Inflammatory macrophage treated with lipopolysaccharide for 4 hours (primary cell): ENCODE results near the gene RPS19BP1.

Experiments
- DNase-seq: peaks from one replicate; pipeline ENCODE4 v3.0.0-alpha.2; 2020

Gene RPS19BP1

DNA sequence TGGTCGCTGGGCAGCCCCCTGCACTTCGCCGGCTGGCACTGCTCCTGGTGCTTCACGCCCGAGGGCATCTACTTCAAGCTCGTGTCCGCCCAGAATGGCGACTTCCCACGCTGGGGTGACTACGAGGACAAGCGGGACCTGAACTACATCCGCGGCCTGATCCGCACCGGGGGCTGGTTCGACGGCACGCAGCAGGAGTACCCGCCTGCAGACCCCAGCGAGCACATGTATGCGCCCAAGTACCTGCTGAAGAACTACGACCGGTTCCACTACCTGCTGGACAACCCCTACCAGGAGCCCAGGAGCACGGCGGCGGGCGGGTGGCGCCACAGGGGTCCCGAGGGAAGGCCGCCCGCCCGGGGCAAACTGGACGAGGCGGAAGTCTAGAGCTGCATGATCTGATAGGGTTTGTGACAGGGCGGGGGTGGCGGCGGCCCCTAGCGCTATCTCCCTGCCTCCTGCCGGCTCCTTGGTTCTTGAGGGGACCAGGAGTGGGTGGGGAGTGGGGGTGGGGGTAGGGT lies 43.9 kb downstream of the RPS19BP1 start:
- no peak for DNase-seq

- DNase-seq, result no peak
Observed at GRCh38 chr22:39487826-39488520, 44.6 kb downstream of the RPS19BP1 start.

GRCh38 chr22:39486951-39487825 lies 45.4 kb downstream of the RPS19BP1 start:
- no peak for DNase-seq

- DNase-seq, result no peak
Observed at GRCh38 chr22:39482768-39483167, 49.8 kb downstream of the RPS19BP1 start.

GRCh38 chr22:39481595-39481994 lies 51.0 kb downstream of the RPS19BP1 start:
- no peak for DNase-seq

DNA sequence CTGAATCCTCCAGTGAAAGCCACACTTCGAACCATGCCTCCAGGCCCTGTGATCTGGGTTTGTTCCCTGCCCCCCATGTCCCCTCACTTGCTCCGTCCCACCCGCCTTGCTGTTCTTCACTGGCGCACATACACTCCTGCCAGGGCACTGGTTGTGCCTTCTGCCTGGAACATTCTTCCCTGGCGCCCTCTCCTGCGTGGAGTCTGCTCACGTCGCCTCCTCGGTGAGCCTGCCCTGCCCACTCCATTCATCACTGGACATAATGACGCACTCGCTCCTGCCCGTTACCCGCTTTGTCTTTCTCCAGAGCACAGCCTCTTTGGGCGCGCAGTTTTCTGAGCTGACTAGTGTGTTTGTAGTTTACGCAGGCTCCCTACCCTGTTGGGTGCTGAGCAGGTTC lies 51.5 kb downstream of the RPS19BP1 start:
- no peak for DNase-seq

DNA sequence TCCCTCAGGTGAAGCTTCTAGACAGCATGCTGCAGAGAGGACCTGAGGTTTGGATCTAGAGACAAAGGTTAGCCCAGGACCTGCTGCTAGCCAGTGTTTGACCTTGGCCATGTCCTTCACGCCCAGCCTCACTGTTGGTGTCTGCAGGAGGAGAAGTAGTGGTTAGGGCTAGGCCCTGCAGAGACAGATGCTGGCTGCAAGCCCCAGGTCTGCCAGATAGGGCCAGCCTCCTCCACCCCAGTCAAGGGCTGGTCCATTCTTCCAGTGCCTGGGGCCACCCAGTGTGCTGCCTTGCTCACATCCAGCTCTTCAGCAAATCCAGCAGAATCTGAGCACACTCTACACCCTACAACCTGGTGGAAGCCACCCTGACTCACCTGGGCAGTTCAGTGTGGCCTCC lies 52.0 kb downstream of the RPS19BP1 start:
- no peak for DNase-seq

- DNase-seq, result no peak
Observed at GRCh38 chr22:39479254-39479653, 53.3 kb downstream of the RPS19BP1 start.
